Measurements from ENCODE around the gene RPTOR. TPM values are rescaled to one million over a fixed set of nuclear protein-coding genes. Genes with fewer than 3 reads are reported as not detected.

The RPTOR gene
- total RNA-seq, 1 experiment from 2014 or later, result 30.6 TPM

- Histone ChIP-seq H3K9me2 (replicated peaks; ENCODE audit: insufficient read depth, low read length) (no peaks in the 10 kb centered on the region), H3K4me3 (ENCODE audit: low read length) (no peak overlapping the region), H3K4me2 (ENCODE audit: low read depth, low read length, poor library complexity, severe bottlenecking) (peak overlapping the region; percentile 54), H3K9me3 (ENCODE audit: low read length) (no peaks in the 10 kb centered on the region), H3K79me2 (ENCODE audit: low read length) (peaks cover 94% of the 10 kb centered on the region), H3K4me1 (ENCODE audit: low read length) (peaks cover 40% of the 10 kb centered on the region), H4K20me1 (ENCODE audit: insufficient read depth, low read depth, low read length) (no peaks in the 10 kb centered on the region), H3K27me3 (ENCODE audit: low read length) (no peaks in the 10 kb centered on the region), H2AFZ (ENCODE audit: low read length) (no peak overlapping the region), H3K9ac (ENCODE audit: low read length) (peak overlapping the region; percentile 50; the same call in 1 of the 2 replicates), H3K27ac (ENCODE audit: low read length) (peak overlapping the region; percentile 65), H3K36me3 (ENCODE audit: insufficient read depth, low read length) (no peaks in the 10 kb centered on the region)
- DNase-seq, result no peak
These were observed 119.2 kb downstream of the RPTOR start for GRCh38 chr17:80663781-80664206.

DNA sequence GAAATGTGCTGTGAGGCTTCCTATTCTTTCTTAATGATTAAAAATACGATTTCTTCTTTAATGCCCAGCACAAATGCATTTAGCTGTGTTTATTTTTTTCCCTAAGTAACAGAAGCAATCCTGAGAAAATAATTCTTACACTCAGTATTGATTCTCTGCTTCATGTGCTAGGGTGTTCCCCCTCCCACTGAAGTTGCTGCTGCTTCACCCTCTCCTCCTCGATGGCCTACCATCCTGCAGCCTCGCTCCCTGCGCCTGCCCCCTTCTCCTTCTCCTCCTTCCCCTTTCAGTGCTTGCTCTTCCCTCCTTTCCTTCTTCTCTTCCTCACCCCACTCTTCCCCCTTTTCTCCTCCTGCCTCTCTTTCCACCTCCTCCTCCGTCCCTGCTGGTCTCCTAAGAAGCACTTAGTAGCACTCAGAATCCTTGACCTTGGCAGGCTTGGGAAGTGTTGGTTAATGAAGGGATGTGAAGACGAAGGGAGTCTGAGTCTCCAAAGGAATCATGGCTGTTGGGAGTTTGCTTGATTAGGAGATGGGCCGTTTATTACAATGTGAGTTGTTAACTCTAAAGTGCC lies 119.7 kb downstream of the RPTOR start:
- Histone ChIP-seq H3K9me3 (ENCODE audit: low read length) (no peaks in the 10 kb centered on the region), H4K20me1 (ENCODE audit: insufficient read depth, low read depth, low read length) (no peaks in the 10 kb centered on the region), H3K9me2 (replicated peaks; ENCODE audit: insufficient read depth, low read length) (no peaks in the 10 kb centered on the region), H3K79me2 (ENCODE audit: low read length) (peaks cover 91% of the 10 kb centered on the region), H3K36me3 (ENCODE audit: insufficient read depth, low read length) (no peaks in the 10 kb centered on the region), H3K27ac (ENCODE audit: low read length) (peak overlapping the region; percentile 65), H3K27me3 (ENCODE audit: low read length) (no peaks in the 10 kb centered on the region), H2AFZ (ENCODE audit: low read length) (no peak overlapping the region), H3K9ac (ENCODE audit: low read length) (peak overlapping the region; percentile 50), H3K4me3 (ENCODE audit: low read length) (peak overlapping the region; percentile 33; the same call in 1 of the 2 replicates), H3K4me1 (ENCODE audit: low read length) (peaks cover 40% of the 10 kb centered on the region), H3K4me2 (ENCODE audit: low read depth, low read length, poor library complexity, severe bottlenecking) (peak overlapping the region; percentile 54)
- DNase-seq, result no peak

GRCh38 chr17:80665792-80666191 lies 121.2 kb downstream of the RPTOR start:
- H3K9me2 ChIP-seq (replicated peaks; ENCODE audit: insufficient read depth, low read length), result no peaks in the 10 kb centered on the region
- no peaks in the 10 kb centered on the region for H4K20me1 ChIP-seq (ENCODE audit: insufficient read depth, low read depth, low read length)
- H3K4me1 ChIP-seq (ENCODE audit: low read length), result peaks cover 40% of the 10 kb centered on the region
- no peaks in the 10 kb centered on the region for H3K9me3 ChIP-seq (ENCODE audit: low read length)
- no peaks in the 10 kb centered on the region for H3K36me3 ChIP-seq (ENCODE audit: insufficient read depth, low read length)
- no peak overlapping the region for H2AFZ ChIP-seq (ENCODE audit: low read length)
- H3K79me2 ChIP-seq (ENCODE audit: low read length), result peaks cover 93% of the 10 kb centered on the region
- no peak overlapping the region for H3K27ac ChIP-seq (ENCODE audit: low read length)
- no peak for DNase-seq
- no peak overlapping the region for H3K9ac ChIP-seq (ENCODE audit: low read length)
- H3K4me3 ChIP-seq (ENCODE audit: low read length), result no peak overlapping the region
- H3K27me3 ChIP-seq (ENCODE audit: low read length), result no peaks in the 10 kb centered on the region
- no peak overlapping the region for H3K4me2 ChIP-seq (ENCODE audit: low read depth, low read length, poor library complexity, severe bottlenecking)

DNA sequence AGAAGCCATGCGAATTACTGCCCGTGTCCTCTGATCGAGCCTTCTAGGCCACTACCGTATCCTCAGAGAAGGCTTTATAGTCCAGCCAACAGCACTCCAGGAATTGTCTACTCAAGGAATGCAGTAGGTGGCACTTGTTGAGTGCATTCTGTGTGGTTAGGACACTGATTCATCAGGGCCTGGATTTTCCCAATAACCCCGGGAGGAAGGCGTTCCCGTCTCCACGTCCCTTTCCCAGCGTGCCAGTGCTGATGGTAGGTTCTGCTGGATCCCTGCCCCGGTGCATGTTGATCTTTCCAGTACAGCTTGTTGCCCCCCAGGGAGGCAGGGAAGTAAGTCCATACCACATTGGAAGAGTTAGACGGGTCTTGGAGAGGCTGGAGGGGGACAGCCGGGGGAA lies 122.2 kb downstream of the RPTOR start:
- H4K20me1 ChIP-seq (ENCODE audit: insufficient read depth, low read depth, low read length), result no peaks in the 10 kb centered on the region
- H2AFZ ChIP-seq (ENCODE audit: low read length), result no peak overlapping the region
- H3K27me3 ChIP-seq (ENCODE audit: low read length), result no peaks in the 10 kb centered on the region
- H3K27ac ChIP-seq (ENCODE audit: low read length), result no peak overlapping the region
- no peaks in the 10 kb centered on the region for H3K9me2 ChIP-seq (replicated peaks; ENCODE audit: insufficient read depth, low read length)
- no peaks in the 10 kb centered on the region for H3K9me3 ChIP-seq (ENCODE audit: low read length)
- H3K36me3 ChIP-seq (ENCODE audit: insufficient read depth, low read length), result no peaks in the 10 kb centered on the region
- no peak overlapping the region for H3K4me2 ChIP-seq (ENCODE audit: low read depth, low read length, poor library complexity, severe bottlenecking)
- H3K79me2 ChIP-seq (ENCODE audit: low read length), result peaks cover 93% of the 10 kb centered on the region
- no peak overlapping the region for H3K9ac ChIP-seq (ENCODE audit: low read length)
- DNase-seq, result no peak
- H3K4me3 ChIP-seq (ENCODE audit: low read length), result no peak overlapping the region
- peaks cover 40% of the 10 kb centered on the region for H3K4me1 ChIP-seq (ENCODE audit: low read length)

- Histone ChIP-seq H4K20me1 (ENCODE audit: insufficient read depth, low read depth, low read length) (no peaks in the 10 kb centered on the region), H3K36me3 (ENCODE audit: insufficient read depth, low read length) (no peaks in the 10 kb centered on the region), H3K9me2 (replicated peaks; ENCODE audit: insufficient read depth, low read length) (no peaks in the 10 kb centered on the region), H3K9ac (ENCODE audit: low read length) (no peak overlapping the region), H3K27ac (ENCODE audit: low read length) (no peak overlapping the region), H2AFZ (ENCODE audit: low read length) (no peak overlapping the region), H3K4me2 (ENCODE audit: low read depth, low read length, poor library complexity, severe bottlenecking) (no peak overlapping the region), H3K27me3 (ENCODE audit: low read length) (no peaks in the 10 kb centered on the region), H3K79me2 (ENCODE audit: low read length) (peaks cover 89% of the 10 kb centered on the region), H3K4me3 (ENCODE audit: low read length) (no peak overlapping the region), H3K9me3 (ENCODE audit: low read length) (no peaks in the 10 kb centered on the region), H3K4me1 (ENCODE audit: low read length) (peaks cover 42% of the 10 kb centered on the region)
- no peak for DNase-seq
These were observed 123.0 kb downstream of the RPTOR start for GRCh38 chr17:80667462-80668277.

GRCh38 chr17:80668375-80669148 lies 123.9 kb downstream of the RPTOR start:
- H3K9me2 ChIP-seq (replicated peaks; ENCODE audit: insufficient read depth, low read length), result no peaks in the 10 kb centered on the region
- H3K36me3 ChIP-seq (ENCODE audit: insufficient read depth, low read length), result no peaks in the 10 kb centered on the region
- H3K4me2 ChIP-seq (ENCODE audit: low read depth, low read length, poor library complexity, severe bottlenecking), result no peak overlapping the region
- peaks cover 89% of the 10 kb centered on the region for H3K79me2 ChIP-seq (ENCODE audit: low read length)
- no peak overlapping the region for H3K9ac ChIP-seq (ENCODE audit: low read length)
- H3K4me3 ChIP-seq (ENCODE audit: low read length), result no peak overlapping the region
- no peak overlapping the region for H2AFZ ChIP-seq (ENCODE audit: low read length)
- no peaks in the 10 kb centered on the region for H3K9me3 ChIP-seq (ENCODE audit: low read length)
- peaks cover 42% of the 10 kb centered on the region for H3K4me1 ChIP-seq (ENCODE audit: low read length)
- no peaks in the 10 kb centered on the region for H4K20me1 ChIP-seq (ENCODE audit: insufficient read depth, low read depth, low read length)
- no peaks in the 10 kb centered on the region for H3K27me3 ChIP-seq (ENCODE audit: low read length)
- H3K27ac ChIP-seq (ENCODE audit: low read length), result no peak overlapping the region
- DNase-seq, result no peak

GRCh38 chr17:80671039-80671824 lies 126.6 kb downstream of the RPTOR start:
- H3K27me3 ChIP-seq (ENCODE audit: low read length), result no peaks in the 10 kb centered on the region
- H3K79me2 ChIP-seq (ENCODE audit: low read length), result peaks cover 91% of the 10 kb centered on the region
- no peak overlapping the region for H2AFZ ChIP-seq (ENCODE audit: low read length)
- no peak overlapping the region for H3K4me3 ChIP-seq (ENCODE audit: low read length)
- H3K9me3 ChIP-seq (ENCODE audit: low read length), result no peaks in the 10 kb centered on the region
- H3K9me2 ChIP-seq (replicated peaks; ENCODE audit: insufficient read depth, low read length), result no peaks in the 10 kb centered on the region
- H3K27ac ChIP-seq (ENCODE audit: low read length), result no peak overlapping the region
- no peaks in the 10 kb centered on the region for H4K20me1 ChIP-seq (ENCODE audit: insufficient read depth, low read depth, low read length)
- H3K4me2 ChIP-seq (ENCODE audit: low read depth, low read length, poor library complexity, severe bottlenecking), result no peak overlapping the region
- no peaks in the 10 kb centered on the region for H3K36me3 ChIP-seq (ENCODE audit: insufficient read depth, low read length)
- peaks cover 34% of the 10 kb centered on the region for H3K4me1 ChIP-seq (ENCODE audit: low read length)
- no peak overlapping the region for H3K9ac ChIP-seq (ENCODE audit: low read length)
- no peak for DNase-seq

All from Karpas-422 (cell line).